Measurements from ENCODE around the gene UBP1.

DNA sequence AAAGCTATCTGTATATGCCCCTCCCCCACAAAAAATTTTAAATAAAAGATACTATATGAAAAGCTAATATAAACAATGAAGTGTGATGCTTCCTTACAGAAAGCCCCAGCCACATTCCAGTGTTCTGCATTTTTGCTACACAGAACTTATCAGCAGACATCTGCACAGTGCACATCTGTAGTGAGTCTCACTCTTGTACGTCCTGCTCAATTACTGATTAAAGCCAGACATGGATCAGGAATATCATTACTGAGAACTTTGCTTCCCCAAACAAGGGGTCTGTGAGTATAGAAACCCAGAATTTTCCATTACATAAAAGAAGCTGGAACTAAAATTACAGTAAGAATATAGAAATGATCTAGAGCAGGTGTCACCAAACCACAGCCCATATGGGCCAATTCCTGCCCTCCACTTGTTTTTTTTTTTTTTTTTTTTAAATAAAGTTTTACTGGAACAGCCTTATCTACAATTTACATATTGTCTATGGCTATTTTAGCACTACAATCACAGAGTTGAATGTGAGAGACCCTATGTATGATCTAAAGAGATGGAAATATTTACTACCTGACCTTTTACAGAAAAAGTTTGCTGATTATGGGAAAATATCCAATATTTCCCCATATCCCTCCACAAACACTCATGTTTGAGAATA is 45.7 kb downstream of the UBP1 start:
- no peak for TF ChIP-seq YY1 (IDR thresholded peaks at IDR 0.05; ENCODE audit: low read depth)
- TF ChIP-seq, protein P1, sequence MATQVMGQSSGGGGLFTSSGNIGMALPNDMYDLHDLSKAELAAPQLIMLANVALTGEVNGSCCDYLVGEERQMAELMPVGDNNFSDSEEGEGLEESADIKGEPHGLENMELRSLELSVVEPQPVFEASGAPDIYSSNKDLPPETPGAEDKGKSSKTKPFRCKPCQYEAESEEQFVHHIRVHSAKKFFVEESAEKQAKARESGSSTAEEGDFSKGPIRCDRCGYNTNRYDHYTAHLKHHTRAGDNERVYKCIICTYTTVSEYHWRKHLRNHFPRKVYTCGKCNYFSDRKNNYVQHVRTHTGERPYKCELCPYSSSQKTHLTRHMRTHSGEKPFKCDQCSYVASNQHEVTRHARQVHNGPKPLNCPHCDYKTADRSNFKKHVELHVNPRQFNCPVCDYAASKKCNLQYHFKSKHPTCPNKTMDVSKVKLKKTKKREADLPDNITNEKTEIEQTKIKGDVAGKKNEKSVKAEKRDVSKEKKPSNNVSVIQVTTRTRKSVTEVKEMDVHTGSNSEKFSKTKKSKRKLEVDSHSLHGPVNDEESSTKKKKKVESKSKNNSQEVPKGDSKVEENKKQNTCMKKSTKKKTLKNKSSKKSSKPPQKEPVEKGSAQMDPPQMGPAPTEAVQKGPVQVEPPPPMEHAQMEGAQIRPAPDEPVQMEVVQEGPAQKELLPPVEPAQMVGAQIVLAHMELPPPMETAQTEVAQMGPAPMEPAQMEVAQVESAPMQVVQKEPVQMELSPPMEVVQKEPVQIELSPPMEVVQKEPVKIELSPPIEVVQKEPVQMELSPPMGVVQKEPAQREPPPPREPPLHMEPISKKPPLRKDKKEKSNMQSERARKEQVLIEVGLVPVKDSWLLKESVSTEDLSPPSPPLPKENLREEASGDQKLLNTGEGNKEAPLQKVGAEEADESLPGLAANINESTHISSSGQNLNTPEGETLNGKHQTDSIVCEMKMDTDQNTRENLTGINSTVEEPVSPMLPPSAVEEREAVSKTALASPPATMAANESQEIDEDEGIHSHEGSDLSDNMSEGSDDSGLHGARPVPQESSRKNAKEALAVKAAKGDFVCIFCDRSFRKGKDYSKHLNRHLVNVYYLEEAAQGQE (IDR thresholded peaks at IDR 0.05; ENCODE audit: low read depth): no peak
- no peak for TF ChIP-seq TCF12 (IDR thresholded peaks at IDR 0.05; ENCODE audit: low read depth)
- TF ChIP-seq, protein P2, sequence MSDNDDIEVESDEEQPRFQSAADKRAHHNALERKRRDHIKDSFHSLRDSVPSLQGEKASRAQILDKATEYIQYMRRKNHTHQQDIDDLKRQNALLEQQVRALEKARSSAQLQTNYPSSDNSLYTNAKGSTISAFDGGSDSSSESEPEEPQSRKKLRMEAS (IDR thresholded peaks at IDR 0.05): no peak
- no peak for TF ChIP-seq TAF1 (IDR thresholded peaks at IDR 0.05; ENCODE audit: low read depth)
- no peak for TF ChIP-seq FOXM1 (IDR thresholded peaks at IDR 0.05; ENCODE audit: borderline replicate concordance, low read depth)

All from Ishikawa (cell line).